ENCODE data around the gene RAB32.
"Not testable (repeated sequence)": the region's sequence is repeated elsewhere in the genome, so short reads cannot be mapped to it uniquely, and the experiment has no call there.

The RAB32 gene

GRCh38 chr6:146543211-146543939 lies at the start of gene RAB32:
TSS of gene RAB32 (plus strand) at chr6:146543833. CDS start at chr6:146543872, 39 bp downstream.
- peak; percentile 49 for DNase-seq (ENCODE audit: low read depth)

- DNase-seq (ENCODE audit: low read depth) = no peak
These were observed 45.3 kb upstream of the RAB32 start for GRCh38 chr6:146498309-146498708.

GRCh38 chr6:146503096-146503495 lies 40.5 kb upstream of the RAB32 start:
- DNase-seq (ENCODE audit: low read depth) = no peak

- no peak for DNase-seq (ENCODE audit: low read depth)
These were observed 28.4 kb upstream of the RAB32 start for GRCh38 chr6:146515212-146515611.

- no peak for DNase-seq (ENCODE audit: low read depth)
These were observed 17.4 kb upstream of the RAB32 start for GRCh38 chr6:146526192-146526591.

- no peak for DNase-seq (ENCODE audit: low read depth)
These were observed 10.9 kb upstream of the RAB32 start for GRCh38 chr6:146532702-146533101.

GRCh38 chr6:146542881-146543210 lies 787 bp upstream of the RAB32 start:
- no peak for DNase-seq (ENCODE audit: low read depth)

- DNase-seq (ENCODE audit: low read depth) = peak; percentile 47
These were observed 445 bp downstream of the RAB32 start for GRCh38 chr6:146543940-146544615.

GRCh38 chr6:146544616-146545182 lies 1.1 kb downstream of the RAB32 start:
- no peak for DNase-seq (ENCODE audit: low read depth)

GRCh38 chr6:146545581-146545980 lies 1.9 kb downstream of the RAB32 start:
- DNase-seq (ENCODE audit: low read depth) = peak; percentile 43

GRCh38 chr6:146546443-146547043 lies 2.9 kb downstream of the RAB32 start:
- peak; percentile 70 for DNase-seq (ENCODE audit: low read depth)

- DNase-seq (ENCODE audit: low read depth) = no peak
These were observed 4.3 kb downstream of the RAB32 start for GRCh38 chr6:146547889-146548288.

- DNase-seq (ENCODE audit: low read depth) = no peak
These were observed 5.3 kb downstream of the RAB32 start for GRCh38 chr6:146548898-146549374.

- no peak for DNase-seq (ENCODE audit: low read depth)
These were observed 7.3 kb downstream of the RAB32 start for GRCh38 chr6:146550911-146551310.

GRCh38 chr6:146551545-146551944 lies 7.9 kb downstream of the RAB32 start:
- DNase-seq (ENCODE audit: low read depth) = no peak

- DNase-seq (ENCODE audit: low read depth) = no peak
These were observed 9.9 kb downstream of the RAB32 start for GRCh38 chr6:146553377-146554135.

GRCh38 chr6:146560607-146561006 lies 17.0 kb downstream of the RAB32 start:
- no peak for DNase-seq (ENCODE audit: low read depth)

- not testable (repeated sequence) for DNase-seq (ENCODE audit: low read depth)
These were observed 23.0 kb downstream of the RAB32 start for GRCh38 chr6:146566661-146567060.

GRCh38 chr6:146568619-146569018 lies 25.0 kb downstream of the RAB32 start:
- not testable (repeated sequence) for DNase-seq (ENCODE audit: low read depth)

- no peak for DNase-seq (ENCODE audit: low read depth)
These were observed 30.6 kb downstream of the RAB32 start for GRCh38 chr6:146574211-146574610.

GRCh38 chr6:146578054-146578453 lies 34.4 kb downstream of the RAB32 start:
- no peak for DNase-seq (ENCODE audit: low read depth)

GRCh38 chr6:146581968-146582367 lies 38.3 kb downstream of the RAB32 start:
- no peak for DNase-seq (ENCODE audit: low read depth)

Data from HS-27A (cell line).